IMR-90 (cell line): Measurements from ENCODE around the gene FAM217B.

Experiments
- MAZ ChIP-seq: IDR thresholded peaks from 2 replicates; pipeline ENCODE4 v1.6.1; 2012; ENCODE audit warnings: low read depth, mild to moderate bottlenecking, low read length, improper control_type of control experiment, moderate library complexity, borderline replicate concordance
- POLR2A ChIP-seq: IDR thresholded peaks from 2 replicates; pipeline ENCODE4 v1.6.1; 2012; ENCODE audit warnings: mild to moderate bottlenecking, low read depth, low read length
- RAD21 ChIP-seq: IDR thresholded peaks from 2 replicates; pipeline ENCODE4 v1.6.1; 2012; ENCODE audit warnings: low read length, improper control_type of control experiment
- TF ChIP-seq, protein P1 (sequence below): conservative IDR thresholded peaks from 2 replicates; pipeline ENCODE4 v1.5.1; 2012; ENCODE audit warnings: mild to moderate bottlenecking, low read depth, low read length, improper control_type of control experiment

DNA sequence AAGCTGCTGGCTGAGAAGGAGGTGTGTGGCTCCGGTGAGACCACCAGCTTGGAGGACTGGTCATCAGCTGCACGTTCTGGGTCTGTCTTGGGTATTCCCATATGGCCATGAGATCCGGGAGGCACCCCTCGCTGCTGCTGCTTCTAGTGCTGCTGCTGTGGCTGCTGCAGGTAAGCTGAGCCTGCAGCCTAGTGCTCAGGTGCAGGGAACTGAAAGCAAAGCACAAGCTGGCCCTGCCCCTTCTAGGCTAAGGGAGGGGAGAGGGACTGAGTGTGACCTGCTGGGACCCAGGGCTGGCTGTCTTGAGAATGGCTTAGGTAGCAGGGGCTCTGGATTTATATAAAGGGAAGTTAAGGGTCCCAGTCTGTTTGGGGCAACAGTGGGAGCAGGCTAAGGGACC, 18.4 kb downstream of the FAM217B start:
- no peak for TF ChIP-seq POLR2A
- TF ChIP-seq, protein P1, sequence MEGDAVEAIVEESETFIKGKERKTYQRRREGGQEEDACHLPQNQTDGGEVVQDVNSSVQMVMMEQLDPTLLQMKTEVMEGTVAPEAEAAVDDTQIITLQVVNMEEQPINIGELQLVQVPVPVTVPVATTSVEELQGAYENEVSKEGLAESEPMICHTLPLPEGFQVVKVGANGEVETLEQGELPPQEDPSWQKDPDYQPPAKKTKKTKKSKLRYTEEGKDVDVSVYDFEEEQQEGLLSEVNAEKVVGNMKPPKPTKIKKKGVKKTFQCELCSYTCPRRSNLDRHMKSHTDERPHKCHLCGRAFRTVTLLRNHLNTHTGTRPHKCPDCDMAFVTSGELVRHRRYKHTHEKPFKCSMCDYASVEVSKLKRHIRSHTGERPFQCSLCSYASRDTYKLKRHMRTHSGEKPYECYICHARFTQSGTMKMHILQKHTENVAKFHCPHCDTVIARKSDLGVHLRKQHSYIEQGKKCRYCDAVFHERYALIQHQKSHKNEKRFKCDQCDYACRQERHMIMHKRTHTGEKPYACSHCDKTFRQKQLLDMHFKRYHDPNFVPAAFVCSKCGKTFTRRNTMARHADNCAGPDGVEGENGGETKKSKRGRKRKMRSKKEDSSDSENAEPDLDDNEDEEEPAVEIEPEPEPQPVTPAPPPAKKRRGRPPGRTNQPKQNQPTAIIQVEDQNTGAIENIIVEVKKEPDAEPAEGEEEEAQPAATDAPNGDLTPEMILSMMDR, result no peak
- no peak for TF ChIP-seq RAD21
- TF ChIP-seq MAZ, result no peak
